GM12878 (cell line): ENCODE measurements around the gene DPPA4. TPM values are rescaled to one million over a fixed set of nuclear protein-coding genes. Genes with fewer than 3 reads are reported as not detected.

Source experiments
- ATAC-seq: fragments of 200-7000 bp; cut with Tn5 transposase; 3 replicates; pipeline ENCODE4 v1.9.1; 2020; ENCODE audit warnings: mild to moderate bottlenecking, moderate library complexity
- BruUV-seq: library from RNA; stranded (reverse); fragments of 400-500 nt; replicated peaks from 2 replicates; lab custom pipeline; 2021; lab: Mats Ljungman, UMichigan
- CTCF ChIA-PET: fragments of 300-600 bp; sonication (Branson Sonifier 250); formaldehyde crosslinking; extraction: SDS; loops from one replicate; lab custom pipeline; 2021; ENCODE audit warnings: inconsistent platforms; lab: Yijun Ruan, JAX
- POLR2A ChIA-PET: fragments of 350-600 bp; formaldehyde crosslinking; extraction: SDS; loops from one replicate; lab custom pipeline; 2021; ENCODE audit warnings: inconsistent platforms; lab: Charles Lee
- RAD21 ChIA-PET: fragments of 300-600 bp; sonication (Branson Sonifier 250); formaldehyde crosslinking; loops from one replicate; lab custom pipeline; 2023; ENCODE audit warnings: antibody characterized with exemption; ENCODE audit not compliant: unreplicated experiment; lab: Charles Lee
- SMC1A ChIA-PET: fragments of 300-600 bp; sonication (Branson Sonifier 250); formaldehyde crosslinking; loops from one replicate; lab custom pipeline; 2023; ENCODE audit not compliant: unreplicated experiment, uncharacterized antibody; lab: Charles Lee
- DNase-seq: peaks from one replicate; pipeline ENCODE4 v3.0.0-alpha.2; 2011; ENCODE audit warnings: low read depth, low spot score
- FAIRE-seq: peaks from 3 replicates; lab custom pipeline; 2011; peaks lifted over from hg19 to GRCh38; lab: Jason Lieb, UNC
- H2AFZ ChIP-seq: 2 replicates; pipeline ENCODE4 v1.6.0; 2011; ENCODE audit warnings: low read depth, low read length, control low read depth; ENCODE audit not compliant: control insufficient read depth
- H3K27ac ChIP-seq: 2 replicates; pipeline ENCODE4 v1.5.1; 2011; ENCODE audit warnings: control low read depth; ENCODE audit not compliant: control insufficient read depth, insufficient read depth
- H3K27me3 ChIP-seq, 2 experiments: replicated peaks in 1 of 2; 2 replicates each; pipeline versions ENCODE4 v1.6.0 to v1.6.1; 2011; ENCODE audit warnings: low read length in 1 of 2; ENCODE audit not compliant: control insufficient read depth in 2 of 2, insufficient read depth in 2 of 2
- H3K36me3 ChIP-seq, 2 experiments: 2 replicates each; pipeline ENCODE4 v1.5.1; 2011; ENCODE audit warnings: low read length in 1 of 2; ENCODE audit not compliant: control insufficient read depth in 2 of 2, insufficient read depth in 2 of 2
- H3K4me1 ChIP-seq: 2 replicates; pipeline ENCODE4 v1.6.1; 2011; ENCODE audit warnings: mild to moderate bottlenecking, low read length, moderate library complexity, mixed read lengths; ENCODE audit not compliant: control insufficient read depth, insufficient read depth
- H3K4me2 ChIP-seq: 2 replicates; pipeline ENCODE4 v1.6.0; 2011; ENCODE audit warnings: control low read depth; ENCODE audit not compliant: control insufficient read depth, insufficient read depth
- H3K4me3 ChIP-seq: fragments of 200-600 bp; sonication (generic); 2 replicates; pipeline ENCODE4 v1.5.1; 2016
- H3K79me2 ChIP-seq: 2 replicates; pipeline ENCODE4 v1.6.0; 2011; ENCODE audit warnings: low read length; ENCODE audit not compliant: control insufficient read depth, insufficient read depth
- H3K9ac ChIP-seq: 2 replicates; pipeline ENCODE4 v1.8.0; 2011; ENCODE audit warnings: low read length, control low read depth, mixed read lengths; ENCODE audit not compliant: control insufficient read depth, insufficient read depth
- H3K9me3 ChIP-seq: replicated peaks from 3 replicates; pipeline ENCODE4 v1.5.1; 2011; ENCODE audit warnings: mild to moderate bottlenecking, low read length; ENCODE audit not compliant: control insufficient read depth, insufficient read depth
- H4K20me1 ChIP-seq: 2 replicates; pipeline ENCODE4 v1.6.0; 2011; ENCODE audit not compliant: control insufficient read depth, insufficient read depth
- CHD1 ChIP-seq: IDR thresholded peaks from 2 replicates; pipeline ENCODE4 v1.6.1; 2012; ENCODE audit warnings: low read depth, low read length, improper control_type of control experiment
- CHD2 ChIP-seq: IDR thresholded peaks from 2 replicates; pipeline ENCODE4 v1.6.1; 2011; ENCODE audit warnings: low read depth, low read length, improper control_type of control experiment, borderline replicate concordance
- GABPA ChIP-seq: IDR thresholded peaks from 2 replicates; pipeline ENCODE4 v1.6.1; 2014; ENCODE audit warnings: antibody characterized with exemption, low read depth, mild to moderate bottlenecking, inconsistent platforms
- MYC ChIP-seq: IDR thresholded peaks from 2 replicates; pipeline ENCODE4 v1.6.1; 2011; ENCODE audit warnings: mild to moderate bottlenecking, low read length, moderate library complexity, inconsistent platforms; ENCODE audit not compliant: insufficient read depth, insufficient replicate concordance, insufficient read length, severe bottlenecking
- RAD21 ChIP-seq: IDR thresholded peaks from 2 replicates; pipeline ENCODE4 v1.6.1; 2011; ENCODE audit warnings: mild to moderate bottlenecking, low read depth, low read length, moderate library complexity; ENCODE audit not compliant: insufficient read depth
- TBL1XR1 ChIP-seq: IDR thresholded peaks from 2 replicates; pipeline ENCODE4 v1.6.1; 2012; ENCODE audit warnings: low read depth, low read length, improper control_type of control experiment
- TCF3 ChIP-seq: IDR thresholded peaks from 2 replicates; pipeline ENCODE4 v1.6.1; 2012; ENCODE audit warnings: low read depth, mild to moderate bottlenecking, low read length, borderline replicate concordance; ENCODE audit not compliant: insufficient read depth
- ZNF207 ChIP-seq: fragments of 450-650 bp; IDR thresholded peaks from 2 replicates; pipeline ENCODE4 v1.6.1; 2014; ENCODE audit warnings: antibody characterized with exemption, mild to moderate bottlenecking, borderline replicate concordance
- WGBS: methylation state at CpG from one replicate; pipeline ENCODE4 v1.1.6; 2016; ENCODE audit warnings: low lambda C conversion rate; ENCODE audit not compliant: insufficient replicate concordance, insufficient coverage; ENCODE audit errors: missing lambda C conversion rate; 5-methylcytosine and 5-hydroxymethylcytosine counted together
- in situ Hi-C: fragments of 300-500 bp; cut with MboI; formaldehyde crosslinking; loops from 9 replicates; pipeline ENCODE4 v1.14.3; 2018; ENCODE audit warnings: mixed read lengths
- intact Hi-C: fragments of 100-400 bp; cut with micrococcal nuclease; formaldehyde crosslinking; loops from one replicate; pipeline ENCODE4 v1.14.2; 2022; ENCODE audit not compliant: unreplicated experiment
- polyA plus RNA-seq, 11 experiments: library from polyadenylated mRNA; depleted of rRNA in 4 of 11; unstranded in 6 of 11; stranded (reverse) in 5 of 11; fragments of >200 nt; fragmentation: Nextera tagmentation in 4 of 11; fragmentation: Illumina TruSeq in 1 of 11; extraction: Ambion mirVana in 4 of 11; extraction: Trizol in 1 of 11; gene quantifications; 1 replicate in 1 of 11; 2 replicates in 10 of 11; pipeline versions ENCODE4 v1.2.1 to v1.2.3, GENCODE V29; 2011 to 2016; ENCODE audit warnings: inconsistent platforms in 2 of 11, missing spikeins in 2 of 11, low read depth in 1 of 11
- total RNA-seq, 4 experiments: library from RNA; depleted of rRNA in 3 of 4; stranded (reverse); fragments of >200 nt in 3 of 4; fragmentation: Illumina TruSeq in 1 of 4; extraction: Trizol in 1 of 4; gene quantifications; 2 replicates each; pipeline versions ENCODE4 v1.2.1 to v1.2.3, GENCODE V29; 2013 to 2021
- TF ChIP-seq, protein P1 (sequence below): IDR thresholded peaks from 2 replicates; pipeline ENCODE4 v1.6.1; 2011; ENCODE audit warnings: low read depth, mild to moderate bottlenecking, low read length, moderate library complexity, borderline replicate concordance; ENCODE audit errors: extremely low read depth

DPPA4 gene
- total and polyA plus RNA-seq, 10 of the 15 experiments (the other 5 are each of a cell fraction or from before 2014, with no cell fraction given) = 0.01 to 0.90 (median 0.44) TPM; not detected in 5

DNA sequence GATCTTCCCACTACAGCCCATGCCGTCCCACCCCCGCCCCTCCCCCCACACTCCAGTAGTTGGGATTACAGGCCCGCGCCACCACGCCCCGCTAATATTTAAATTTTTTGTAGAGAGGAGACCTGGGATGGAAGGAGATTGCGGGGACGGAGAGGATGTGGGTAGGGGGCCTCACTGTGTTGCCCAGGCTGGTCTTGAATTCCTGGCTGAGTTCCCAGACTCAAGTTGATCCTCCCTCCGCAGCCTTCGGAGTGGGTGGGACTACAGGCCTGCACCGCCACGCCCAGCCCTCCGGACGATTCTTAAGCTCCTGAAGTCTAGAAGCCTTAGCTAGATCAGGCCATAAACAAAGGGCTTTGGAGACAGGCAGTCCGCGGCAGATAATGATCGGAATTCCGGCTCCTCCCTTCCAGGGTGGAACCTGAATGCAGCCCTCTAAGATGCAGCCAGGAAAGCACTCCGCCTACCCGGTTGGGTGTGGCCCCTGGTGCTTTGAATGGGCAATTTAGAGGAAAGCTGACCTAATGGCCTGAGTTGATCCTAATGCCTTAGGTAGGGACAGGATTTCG is 21.1 kb downstream of the DPPA4 start, which contains the start of gene DPPA2:
Gene DPPA2, minus strand, starts transcription at position 356 of the 569 bp plus-strand sequence. CDS start 1,975 bp downstream, outside the sequence.
- Histone ChIP-seq H3K4me3 (no peak within 1 kb of the TSS), H3K36me3 (no peaks in the 10 kb centered on the region), H3K27me3 (no peaks in the 10 kb centered on the region), H3K9ac (no peak within 1 kb of the TSS), H3K4me2 (no peak within 1 kb of the TSS), H3K9me3 (no peaks in the 10 kb centered on the region), H2AFZ (no peak within 1 kb of the TSS), H3K4me1 (no peaks in the 10 kb centered on the region), H4K20me1 (no peaks in the 10 kb centered on the region), H3K27ac (no peak within 1 kb of the TSS), H3K79me2 (no peaks in the 10 kb centered on the region)
- intact Hi-C loops (no loop called here), in situ Hi-C loops (no loop called here)
- RAD21 ChIA-PET = no interaction called here
- POLR2A ChIA-PET = no interaction called here
- CTCF ChIA-PET = no interaction called here
- ATAC-seq (no peak), FAIRE-seq (no peak), DNase-seq (no peak)
- SMC1A ChIA-PET = no interaction called here
- 54% methylated on average over 15 of the region's 21 CpGs for whole genome bisulfite sequencing
- no TSS peak for BruUV-seq
- TF ChIP-seq, protein P1, sequence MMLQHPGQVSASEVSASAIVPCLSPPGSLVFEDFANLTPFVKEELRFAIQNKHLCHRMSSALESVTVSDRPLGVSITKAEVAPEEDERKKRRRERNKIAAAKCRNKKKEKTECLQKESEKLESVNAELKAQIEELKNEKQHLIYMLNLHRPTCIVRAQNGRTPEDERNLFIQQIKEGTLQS = no peak
- TF ChIP-seq RAD21 (no peak), GABPA (no peak), ZNF207 (no peak), TCF3 (no peak), MYC (no peak), CHD1 (no peak), TBL1XR1 (no peak), CHD2 (no peak)
